Fibroblast of skin of left quadriceps (primary cell): ENCODE results near the gene UGT1A10.

Experiments
- DNase-seq, 2 experiments: peaks; one replicate each; pipeline ENCODE4 v3.0.0-alpha.2; 2013; ENCODE audit warnings: low read depth in 2 of 2

Gene UGT1A10

DNA sequence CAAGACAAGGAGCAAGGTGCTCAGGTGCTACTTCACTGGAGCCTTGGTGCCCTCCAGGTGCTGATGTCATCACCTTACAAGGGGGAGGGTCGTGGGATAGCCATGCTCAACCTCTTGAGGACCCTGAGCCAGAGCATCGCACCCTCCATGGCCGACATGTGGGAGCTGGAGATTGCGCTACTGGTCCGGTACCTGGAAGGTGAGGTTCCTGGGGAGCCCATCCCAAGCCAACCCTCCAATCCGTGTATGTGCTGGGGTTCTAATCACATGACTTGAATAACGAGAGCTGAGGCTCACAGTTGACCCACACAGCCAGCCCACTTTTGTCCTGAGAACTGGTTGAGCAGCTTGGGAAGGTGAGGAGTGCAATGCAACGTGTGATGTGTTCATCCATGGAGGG lies 167.7 kb downstream of the UGT1A10 start:
- DNase-seq = no peak

GRCh38 chr2:233807215-233807865 lies 171.1 kb downstream of the UGT1A10 start:
- DNase-seq = no peak

- DNase-seq = no peak
These were observed 172.0 kb downstream of the UGT1A10 start for GRCh38 chr2:233807966-233808935.

- no peak for DNase-seq
These were observed 174.1 kb downstream of the UGT1A10 start for GRCh38 chr2:233810385-233810784.

DNA sequence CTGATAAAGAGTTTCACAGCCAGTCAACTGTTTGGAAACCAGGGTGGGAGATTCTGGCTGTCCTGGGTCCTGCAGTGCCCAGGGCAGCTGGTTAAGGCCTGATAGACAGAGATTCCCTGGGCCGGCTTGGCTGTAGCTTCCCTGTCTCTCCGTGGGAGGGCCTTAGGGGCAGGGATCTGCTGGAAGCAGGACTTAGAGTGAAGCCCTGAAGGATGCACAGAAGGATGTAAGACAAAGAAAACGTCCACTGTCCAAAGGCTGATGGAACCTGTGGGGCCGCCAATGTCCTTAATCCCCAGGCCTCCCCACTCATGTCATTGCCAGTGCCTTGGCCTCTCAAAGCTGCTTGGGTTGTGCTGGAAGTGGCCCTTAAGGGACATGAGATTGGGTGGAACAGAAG lies 174.8 kb downstream of the UGT1A10 start:
- DNase-seq = no peak

DNA sequence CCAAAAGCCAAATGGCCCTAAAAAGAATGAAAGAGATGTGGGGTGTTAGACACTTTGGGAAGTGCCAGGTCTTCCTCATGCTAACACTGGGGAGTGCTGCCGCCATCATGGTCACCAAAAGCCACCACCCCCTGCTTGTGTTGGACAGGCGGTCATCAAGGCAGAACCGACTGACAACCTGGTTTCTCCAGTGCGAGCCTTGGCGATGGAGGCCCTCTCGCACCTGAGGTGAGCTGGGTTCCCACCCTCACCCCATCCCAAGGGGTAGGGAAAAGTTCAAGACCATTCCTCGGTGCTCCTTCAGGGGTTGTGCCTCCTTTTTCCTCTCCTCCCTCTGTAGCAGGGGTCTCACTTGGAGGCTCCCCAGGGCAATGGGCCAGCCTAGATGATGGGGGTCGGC lies 175.5 kb downstream of the UGT1A10 start:
- DNase-seq = no peak

- no peak for DNase-seq
These were observed 177.2 kb downstream of the UGT1A10 start for GRCh38 chr2:233813236-233814055.

DNA sequence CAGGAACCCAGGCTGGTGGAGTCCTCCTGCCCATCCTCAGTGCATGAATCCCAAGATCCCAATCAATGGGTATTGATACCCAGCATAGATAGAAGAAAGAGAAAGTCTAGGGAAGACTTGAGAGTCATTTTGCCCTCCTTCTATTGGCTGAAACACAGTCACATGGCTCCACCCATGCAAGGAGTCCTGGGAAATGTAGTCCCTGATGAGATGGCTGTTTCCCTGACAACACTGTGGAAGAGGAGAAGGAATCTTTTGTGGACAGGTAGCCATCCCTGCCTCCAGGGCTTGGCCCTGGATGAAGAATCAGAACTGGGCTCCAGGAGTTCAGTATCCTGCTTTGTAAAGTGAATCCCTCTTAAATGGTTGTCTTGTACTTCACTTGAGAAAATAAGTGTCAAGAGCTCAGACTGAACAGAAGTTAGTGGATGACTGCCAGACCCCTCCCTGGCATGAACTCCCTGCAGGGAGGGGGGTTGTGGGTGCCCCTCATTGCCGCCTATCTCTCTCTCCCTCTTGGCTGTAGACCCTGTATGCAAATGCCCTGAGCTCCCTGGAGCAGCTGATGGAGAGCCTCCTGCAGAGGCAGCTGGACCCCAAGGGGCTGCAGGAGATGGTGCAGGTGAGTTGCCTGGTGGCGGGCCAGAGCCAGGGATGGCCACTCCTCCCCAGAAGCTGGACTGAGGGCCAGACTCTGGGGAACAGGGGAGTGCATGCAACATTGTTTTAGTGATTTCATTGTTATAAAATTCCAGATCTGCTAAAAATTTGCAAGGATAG lies 178.0 kb downstream of the UGT1A10 start:
- no peak for DNase-seq

GRCh38 chr2:233815861-233816260 lies 179.6 kb downstream of the UGT1A10 start:
- no peak for DNase-seq

DNA sequence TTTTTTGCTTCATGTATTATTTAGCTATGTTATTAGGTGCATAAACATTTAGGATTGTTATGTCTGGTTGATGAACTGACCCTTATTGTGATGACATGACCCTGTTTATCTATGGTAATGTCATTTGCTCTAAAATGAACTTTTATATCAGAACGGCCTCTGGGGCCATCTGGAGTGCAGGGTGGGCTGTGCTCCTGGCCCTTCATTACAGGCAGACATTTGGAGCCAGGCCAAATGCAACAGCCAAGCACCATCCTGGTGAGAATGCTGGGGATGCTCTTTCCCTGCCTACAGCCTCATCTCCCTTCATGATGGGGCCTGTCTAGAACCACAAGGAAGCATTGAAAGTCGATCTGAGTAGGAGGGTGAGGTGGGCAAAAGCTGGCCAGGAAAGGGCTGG lies 180.1 kb downstream of the UGT1A10 start:
- no peak for DNase-seq

DNA sequence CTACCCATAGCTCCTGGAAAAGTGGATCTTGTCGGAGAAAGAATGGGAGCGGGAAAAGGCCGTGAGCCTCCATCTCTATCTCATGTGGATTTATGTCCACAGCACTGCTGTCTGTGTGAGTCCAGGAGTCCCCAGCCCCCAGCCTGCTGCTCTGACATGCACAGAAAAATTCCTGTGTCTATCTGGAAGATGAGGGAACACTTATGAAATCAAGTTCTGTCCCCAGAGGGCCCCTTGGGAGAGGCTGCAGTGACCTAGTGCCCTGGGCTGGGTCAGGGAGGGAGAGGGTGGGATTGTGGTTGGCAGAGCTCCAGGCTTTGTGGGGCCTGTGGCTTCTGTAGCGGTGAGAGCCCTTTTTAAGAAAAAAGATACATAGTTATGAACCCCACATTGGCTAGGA lies 180.5 kb downstream of the UGT1A10 start:
- DNase-seq = no peak

DNA sequence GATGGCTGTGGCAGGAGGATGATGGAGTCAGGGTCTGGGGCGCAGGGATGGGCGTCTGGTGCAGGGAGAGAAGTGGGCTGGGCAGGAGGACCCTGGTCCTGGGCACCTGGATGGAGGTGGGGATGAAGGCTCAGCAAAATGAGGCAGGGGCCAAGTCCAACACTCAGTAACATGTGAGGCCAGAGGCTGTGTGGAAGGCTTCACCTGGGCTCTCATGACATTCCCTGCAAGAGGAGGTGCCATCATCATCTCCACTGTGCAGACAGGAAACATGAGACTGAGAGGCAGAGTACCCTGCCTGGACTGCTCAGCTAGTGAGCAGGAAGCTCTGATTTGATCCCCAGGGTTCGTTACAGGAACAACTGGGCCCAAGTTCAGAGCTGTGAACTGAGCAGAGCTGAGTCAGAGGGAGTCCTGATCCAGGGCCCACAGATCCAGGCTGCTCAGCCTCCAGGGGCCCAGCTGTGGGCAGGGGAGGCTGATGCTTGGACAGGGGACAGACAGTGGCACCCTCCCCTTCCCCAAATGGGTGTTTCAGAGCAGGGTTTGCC lies 181.2 kb downstream of the UGT1A10 start:
- DNase-seq = no peak

DNA sequence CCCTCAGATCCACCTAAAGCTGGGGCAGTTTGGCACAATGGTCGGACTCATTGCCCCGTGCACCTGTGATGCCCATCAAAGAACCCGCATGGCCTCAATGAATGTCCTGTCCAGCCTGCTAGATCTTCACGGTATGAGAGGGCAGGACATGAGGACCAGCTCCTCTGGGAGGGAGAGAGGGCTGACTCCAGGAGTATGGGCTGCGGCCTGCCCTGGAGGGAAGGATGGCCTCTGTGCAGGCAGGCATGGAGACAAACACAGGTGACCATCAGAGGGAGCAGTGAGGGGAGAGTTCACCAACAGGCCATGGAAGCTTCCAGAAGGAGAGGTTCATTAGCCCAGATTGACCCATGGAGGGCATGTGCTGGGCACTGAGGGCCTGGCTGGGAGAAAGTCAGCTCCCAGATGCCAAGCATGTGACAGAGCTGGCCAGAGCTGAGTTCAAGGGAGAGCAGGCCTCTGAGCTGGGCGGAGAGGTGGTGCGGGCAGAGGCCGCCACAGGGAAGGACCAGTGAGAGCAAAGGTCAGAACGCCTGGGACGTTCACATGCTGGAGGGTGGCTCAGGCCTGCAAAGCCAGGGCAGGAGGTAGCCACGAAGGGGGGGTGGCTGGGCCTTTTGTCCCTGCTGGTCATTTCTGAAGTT lies 181.9 kb downstream of the UGT1A10 start:
- no peak for DNase-seq

DNA sequence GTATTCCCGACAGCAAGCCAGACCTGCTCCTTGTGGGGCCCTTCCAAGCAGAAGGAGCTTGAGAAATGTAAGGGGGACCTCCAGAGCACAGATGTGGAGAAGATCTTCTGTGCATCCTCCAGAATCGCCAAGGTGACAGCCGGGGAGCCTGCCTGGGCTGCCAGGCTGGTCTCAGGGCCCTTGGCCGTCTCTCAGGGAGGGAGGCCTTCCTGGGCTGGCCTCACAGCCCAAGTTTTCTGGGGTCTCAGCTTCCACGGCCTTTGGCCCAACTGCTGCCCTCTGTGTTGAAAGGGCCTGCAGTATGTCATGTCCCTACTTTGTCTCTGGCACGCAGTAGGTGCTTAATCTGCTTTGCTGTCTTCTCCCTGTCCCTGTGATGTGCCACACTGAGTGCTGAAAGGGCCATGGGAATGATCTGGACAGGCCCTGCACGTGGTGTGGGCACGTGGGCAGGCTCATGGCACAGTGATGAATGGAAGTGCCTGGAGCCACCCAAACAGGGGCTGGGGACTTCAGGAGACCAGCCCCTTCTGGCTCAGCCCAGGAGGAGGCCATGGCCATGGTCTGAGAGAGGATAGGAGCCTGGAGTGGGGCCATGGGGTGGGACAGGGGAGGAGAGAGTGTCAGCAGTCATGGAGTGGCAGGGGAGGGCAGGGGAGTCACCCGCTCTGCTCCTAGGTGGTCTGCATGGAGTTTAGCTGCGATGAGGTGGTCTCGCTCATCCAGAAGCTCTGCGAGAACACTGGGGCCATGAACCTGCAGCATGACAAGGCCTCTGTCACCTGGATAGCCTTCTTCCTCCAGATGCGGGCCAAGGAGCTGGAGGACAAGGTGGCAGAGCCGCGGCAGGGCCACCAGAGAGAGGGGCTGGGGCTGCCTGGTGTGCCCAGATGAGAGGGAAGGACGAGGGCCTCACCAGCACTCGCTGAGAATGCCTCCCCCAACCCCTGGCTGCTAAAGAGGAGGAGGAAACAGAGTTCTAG lies 182.7 kb downstream of the UGT1A10 start:
- DNase-seq = no peak

GRCh38 chr2:233819884-233820773 lies 183.9 kb downstream of the UGT1A10 start:
- DNase-seq = no peak

- DNase-seq = no peak
These were observed 184.5 kb downstream of the UGT1A10 start for GRCh38 chr2:233820774-233821105.

- no peak for DNase-seq
These were observed 184.9 kb downstream of the UGT1A10 start for GRCh38 chr2:233821196-233821595.

GRCh38 chr2:233821709-233822100 lies 185.5 kb downstream of the UGT1A10 start:
- no peak for DNase-seq
